Activated T-cell treated with anti-CD3 and anti-CD28 coated beads, Interleukin-2, amount 50 U/mL, for 1 hour (primary cell): ENCODE results near the gene KLF13.
A peak's percentile ranks its signal among the peaks of the same experiment; 100 is the strongest.

Source experiments
- DNase-seq: peaks from one replicate; pipeline ENCODE4 v3.0.0-alpha.2; 2020

Gene KLF13

DNA sequence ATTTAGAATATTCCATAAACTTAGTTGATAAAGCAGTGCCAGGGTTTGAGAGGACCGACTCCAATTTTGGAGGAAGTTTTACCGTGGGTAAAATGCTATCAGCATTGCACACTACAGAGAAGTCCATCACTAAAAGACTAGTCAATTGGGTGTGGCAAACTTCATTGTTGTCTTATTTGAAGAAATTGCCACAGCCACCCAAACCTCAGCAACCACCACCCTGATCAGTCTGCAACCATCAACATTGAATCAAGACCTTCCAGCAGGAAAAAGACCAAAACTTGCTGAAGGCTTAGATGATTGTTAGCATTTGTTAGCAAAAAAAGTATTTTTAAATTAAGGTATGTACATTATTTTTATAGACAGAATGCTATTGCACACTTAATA, 60.5 kb downstream of the KLF13 start:
- no peak for DNase-seq

- peak; percentile 53 for DNase-seq
Measured at GRCh38 chr15:31387479-31388118, 61.0 kb downstream of the KLF13 start.

- no peak for DNase-seq
Measured at GRCh38 chr15:31389576-31389975, 62.9 kb downstream of the KLF13 start.

GRCh38 chr15:31390029-31390428, 63.4 kb downstream of the KLF13 start:
- no peak for DNase-seq

- DNase-seq: no peak
Measured at GRCh38 chr15:31390777-31391486, 64.3 kb downstream of the KLF13 start.

DNA sequence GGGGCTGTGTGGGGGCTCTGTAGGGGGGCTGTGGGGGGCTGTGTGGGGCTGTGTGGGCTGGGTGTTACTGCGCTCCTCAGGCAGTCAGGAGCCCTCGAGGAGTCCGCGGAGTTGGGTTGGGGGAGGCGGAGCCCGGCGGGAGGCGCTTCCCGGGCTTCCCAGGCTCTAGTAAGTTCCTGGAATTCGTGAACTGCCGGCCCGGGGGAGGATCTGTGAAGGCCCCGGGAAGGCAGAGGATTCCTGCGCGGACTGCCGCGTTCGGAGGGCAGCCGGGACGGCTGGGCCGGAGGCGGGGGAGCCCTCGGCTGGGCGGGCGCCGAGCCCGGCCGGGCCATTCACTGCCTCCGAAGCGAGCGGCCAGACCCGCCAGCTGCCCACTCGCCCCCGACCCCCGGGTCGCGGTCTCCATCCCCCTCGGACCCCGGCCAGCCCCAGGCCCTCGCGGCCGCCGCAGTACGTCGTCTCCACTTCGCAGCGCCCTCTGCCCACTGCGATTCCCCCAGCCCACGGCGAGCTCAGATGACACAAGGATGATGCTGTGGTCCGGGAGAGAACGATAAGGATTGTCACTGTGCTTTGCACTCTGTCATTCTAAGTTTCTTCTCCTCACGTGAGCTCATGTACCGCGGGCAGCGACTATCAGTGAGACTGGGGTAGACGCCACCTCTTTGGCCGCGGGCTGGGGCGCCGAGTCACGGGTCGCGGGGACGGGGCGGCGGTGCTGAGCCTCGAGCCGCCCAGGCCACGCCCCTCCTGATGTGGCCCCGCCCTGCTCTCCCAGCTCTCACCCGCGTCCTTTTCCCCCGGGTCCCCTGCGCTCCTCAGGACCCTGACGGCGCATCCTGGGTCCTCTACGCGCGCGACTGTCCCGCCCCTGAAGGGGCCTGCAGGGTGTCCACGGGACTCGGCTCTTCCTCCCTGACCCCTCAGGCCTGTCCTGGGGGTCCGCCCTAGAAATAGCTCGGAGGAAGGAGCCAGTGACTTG, 65.3 kb downstream of the KLF13 start:
- DNase-seq: peak; percentile 84

- DNase-seq: no peak
Measured at GRCh38 chr15:31392761-31393401, 66.2 kb downstream of the KLF13 start.

GRCh38 chr15:31393444-31394091, 66.9 kb downstream of the KLF13 start:
- no peak for DNase-seq

DNA sequence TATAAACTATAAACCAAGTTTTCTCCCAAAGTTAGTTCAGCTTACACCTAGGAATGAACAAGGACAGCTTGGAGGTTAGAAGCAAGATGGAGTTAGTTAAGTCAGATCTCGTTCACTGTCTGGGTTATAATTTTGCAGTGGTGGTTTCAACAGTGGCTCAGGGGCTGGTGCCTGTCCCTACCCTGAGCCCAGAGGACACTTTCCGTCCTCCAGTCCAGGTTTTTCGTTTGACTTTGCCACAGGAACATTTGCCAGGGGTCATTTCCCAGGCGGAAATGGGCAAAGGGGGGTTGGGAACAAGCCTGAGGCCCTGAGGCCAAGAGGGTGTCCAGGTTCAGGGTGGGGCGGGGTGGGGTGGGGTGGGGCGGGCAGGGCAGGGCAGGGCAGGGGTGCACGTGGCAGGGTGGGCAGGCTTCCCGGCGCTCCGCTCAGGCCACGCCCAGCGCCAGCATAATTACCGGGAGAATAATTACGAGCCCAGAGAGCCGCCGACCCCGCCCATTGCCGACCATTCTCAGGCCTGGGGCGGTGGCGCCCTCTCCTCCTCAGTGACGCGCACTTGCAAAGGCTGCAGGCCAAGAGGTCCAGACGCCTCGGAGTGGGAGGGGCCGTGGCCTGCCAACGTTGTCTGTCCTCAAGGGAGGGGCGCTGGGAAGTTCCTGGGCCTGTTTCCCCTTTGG, 70.4 kb downstream of the KLF13 start:
- DNase-seq: no peak

- DNase-seq: no peak
Measured at GRCh38 chr15:31397851-31398661, 71.4 kb downstream of the KLF13 start.

- DNase-seq: no peak
Measured at GRCh38 chr15:31398677-31399301, 72.2 kb downstream of the KLF13 start.

- no peak for DNase-seq
Measured at GRCh38 chr15:31399544-31400171, 73.0 kb downstream of the KLF13 start.

DNA sequence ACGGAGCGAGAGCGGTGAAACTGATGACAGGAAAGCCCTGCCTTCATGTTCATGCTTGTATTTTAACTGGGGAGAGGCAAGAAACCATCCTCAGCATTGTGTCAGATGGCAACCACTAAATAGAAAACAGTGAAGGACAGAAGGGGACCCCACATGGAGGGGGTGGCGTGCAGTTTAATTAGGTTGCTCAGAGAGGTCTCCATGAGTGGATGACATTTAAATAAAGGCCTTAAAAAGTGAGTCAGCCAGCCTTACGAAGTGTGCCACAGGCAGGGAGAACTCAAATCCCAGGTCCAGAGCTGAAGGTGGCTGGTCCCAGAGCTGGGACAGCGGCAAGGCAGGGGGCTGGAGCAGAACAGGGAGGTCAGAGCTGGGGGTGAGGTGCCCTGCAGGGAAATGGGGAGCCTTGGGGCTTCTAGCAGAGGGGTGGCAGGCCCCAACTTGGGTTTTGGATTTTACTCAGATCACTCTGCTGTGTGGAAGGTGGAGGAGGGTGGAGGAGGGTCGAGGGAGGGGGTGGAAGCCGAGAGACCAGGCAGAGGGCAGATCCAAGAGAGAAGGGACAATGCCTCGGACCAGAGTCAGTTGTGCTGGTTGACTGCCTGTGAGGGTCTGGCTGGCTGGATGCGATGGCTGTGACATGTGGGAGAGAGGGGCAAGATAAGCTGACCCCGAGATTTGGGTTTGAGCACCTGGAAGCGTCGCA, 73.7 kb downstream of the KLF13 start:
- no peak for DNase-seq

DNA sequence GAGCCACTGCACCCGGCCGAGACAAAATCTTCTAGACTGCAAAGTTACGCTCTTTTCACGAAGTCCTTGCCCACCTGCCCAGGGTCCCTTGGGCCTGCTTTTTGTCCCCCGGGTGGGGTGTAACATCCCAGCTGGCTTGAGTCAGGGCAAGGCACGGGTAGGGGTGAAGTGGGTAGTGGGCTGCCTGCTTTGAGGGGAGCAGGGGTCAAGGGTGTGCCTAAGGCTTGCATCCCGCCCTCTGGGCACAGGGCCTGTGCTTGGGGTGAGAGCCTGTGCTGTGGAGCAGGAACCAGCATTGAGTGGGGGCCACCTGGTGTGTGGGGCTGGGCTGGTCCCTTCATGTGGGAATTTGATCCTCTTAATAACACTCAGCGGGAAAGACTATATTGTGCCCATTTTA, 74.6 kb downstream of the KLF13 start:
- no peak for DNase-seq

DNA sequence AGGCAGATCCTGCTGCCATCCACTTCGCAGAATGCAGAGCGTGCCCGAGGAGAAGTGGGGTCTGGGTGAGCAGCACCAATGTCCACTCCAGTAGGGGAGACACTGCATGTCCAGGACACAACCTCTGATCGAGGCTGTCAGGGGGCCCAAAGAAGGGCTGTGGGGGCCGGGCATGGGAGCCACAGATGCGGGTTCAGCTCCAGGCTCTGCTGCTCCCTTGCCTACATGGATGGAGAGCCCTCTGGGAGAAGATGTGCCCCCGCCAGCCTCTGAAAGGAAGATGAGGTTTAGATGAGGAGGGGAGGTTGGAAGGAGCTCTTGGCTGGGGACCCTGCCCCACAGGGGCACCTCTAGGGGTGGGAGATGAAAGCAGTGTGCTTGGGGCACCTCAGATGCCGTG, 75.4 kb downstream of the KLF13 start:
- no peak for DNase-seq

DNA sequence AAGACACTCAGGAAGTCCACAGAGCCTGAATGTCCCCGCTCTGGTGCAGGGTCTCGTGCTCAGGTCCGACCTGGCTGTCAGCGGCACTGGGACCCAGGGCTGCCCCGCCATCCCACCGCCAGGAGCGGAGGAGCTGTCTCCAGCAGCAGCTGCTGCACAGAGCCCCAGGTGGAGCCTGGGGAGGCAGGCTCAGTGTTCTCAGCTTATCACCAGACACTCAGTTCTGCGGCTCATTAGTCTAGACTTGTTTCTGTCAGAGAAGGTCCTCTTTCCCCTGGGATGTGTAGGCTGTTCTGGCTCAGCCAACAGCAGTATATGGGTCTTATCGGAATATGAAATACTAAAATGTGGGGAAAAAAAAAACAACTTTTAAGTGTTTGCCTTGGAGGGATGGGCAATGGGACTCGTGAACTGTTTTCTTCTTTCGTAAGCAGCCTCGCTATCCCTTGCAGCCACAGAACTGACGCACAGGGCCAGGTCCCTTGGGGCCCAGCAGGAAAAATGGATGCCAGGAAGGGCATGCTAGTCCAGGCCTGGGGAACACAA, 75.9 kb downstream of the KLF13 start:
- no peak for DNase-seq

DNA sequence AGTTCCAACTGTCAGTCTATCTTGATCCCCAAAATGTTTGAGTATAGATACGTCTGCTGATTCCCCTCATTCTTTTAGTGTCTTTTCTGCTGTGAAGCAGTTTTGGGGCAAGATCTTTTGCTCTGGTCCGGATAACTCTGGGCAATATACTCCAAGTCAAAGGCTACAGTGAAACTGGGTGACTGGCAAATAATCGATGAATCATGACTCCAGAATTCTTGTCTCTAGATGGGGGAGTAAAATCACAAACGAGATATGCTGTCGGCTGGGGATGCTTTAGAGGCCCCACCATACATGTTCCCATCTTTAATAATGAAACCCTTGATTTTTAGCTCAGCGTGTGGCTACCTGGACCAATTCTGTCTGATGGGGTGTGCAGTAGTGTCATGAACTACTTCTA, 76.5 kb downstream of the KLF13 start:
- no peak for DNase-seq

GRCh38 chr15:31403606-31404005, 77.0 kb downstream of the KLF13 start:
- DNase-seq: no peak

GRCh38 chr15:31404345-31404744, 77.7 kb downstream of the KLF13 start:
- no peak for DNase-seq
